Adrenal gland (tissue), 12 donors: Measurements from ENCODE around the gene NDUFB2. TPM values are rescaled to one million over a fixed set of nuclear protein-coding genes. Genes with fewer than 3 reads are reported as not detected.
"Not testable (repeated sequence)": the region's sequence is repeated elsewhere in the genome, so short reads cannot be mapped to it uniquely, and the experiment has no call there.

Experiments
- DNase-seq, 7 donors: peaks; one replicate each; pipeline ENCODE4 v3.0.0-alpha.2; 2019 to 2020
- H3K27ac ChIP-seq, 5 donors: fragments of 200-600 bp; sonication (generic) in 4 of 5; 1 replicate in 3 of 5; 2 replicates in 2 of 5; pipeline versions ENCODE4 v1.5.1 to v1.8.0; 2016 to 2020; ENCODE audit warnings: mild to moderate bottlenecking in 1 of 5
- H3K27me3 ChIP-seq: fragments of 200-600 bp; 2 replicates; pipeline ENCODE4 v1.8.0; 2021
- H3K36me3 ChIP-seq, 2 donors: fragments of 200-600 bp; replicated peaks in 1 of 2; 1 replicate in 1 of 2; 2 replicates in 1 of 2; pipeline versions ENCODE4 v1.5.1 to v1.8.0; 2018 to 2022
- H3K4me1 ChIP-seq, 2 donors: fragments of 200-600 bp; replicated peaks in 1 of 2; 1 replicate in 1 of 2; 2 replicates in 1 of 2; pipeline versions ENCODE4 v1.5.1 to v1.8.0; 2018 to 2021
- H3K4me3 ChIP-seq, 4 donors: fragments of 200-600 bp; sonication (generic) in 3 of 4; one replicate each; pipeline ENCODE4 v1.5.1; 2016 to 2018
- H3K9me3 ChIP-seq, 3 donors: fragments of 200-600 bp; sonication (generic) in 1 of 3; replicated peaks in 1 of 3; 1 replicate in 2 of 3; 2 replicates in 1 of 3; pipeline versions ENCODE4 v1.5.1 to v1.8.0; 2016 to 2021
- POLR2A ChIP-seq, 2 donors: fragments of 450-650 bp; IDR thresholded peaks; one replicate each; pipeline ENCODE4 v1.6.1; 2017; ENCODE audit warnings: antibody characterized with exemption in 2 of 2, mild to moderate bottlenecking in 2 of 2, moderate library complexity in 1 of 2
- WGBS, 4 donors: extraction: QIAGEN DNeasy Blood & Tissue Kit in 2 of 4; methylation state at CpG; one replicate each; pipeline versions ENCODE4 v1.1.5 to v1.1.7; 2013 to 2017; 5-methylcytosine and 5-hydroxymethylcytosine counted together
- intact Hi-C, 2 donors: fragments of 100-400 bp; cut with DNase I; formaldehyde crosslinking; loops; one replicate each; pipeline versions ENCODE4 v1.14.1 to v1.15.0; 2022 to 2023
- polyA plus RNA-seq, 3 donors: library from polyadenylated mRNA; stranded (reverse); fragments of 200-250 nt in 2 of 3; fragments of 350-450 nt in 1 of 3; fragmentation: Illumina TruSeq in 1 of 3; extraction: RNeasy Lipid Tissue Mini Kit (QIAGEN cat#74804) in 1 of 3; gene quantifications; one replicate each; pipeline ENCODE4 v1.2.3, GENCODE V29; 2013 to 2014
- total RNA-seq, 9 donors: library from RNA; depleted of rRNA in 4 of 9; stranded (reverse); fragments of >200 nt in 4 of 9; fragments of 120-200 nt in 1 of 9; fragmentation: NEBNext Ultra II Directional in 1 of 9; extraction: Animal tissue kit (Norgen Biotek cat#: 25700) in 1 of 9; gene quantifications; one replicate each; pipeline versions ENCODE4 v1.1.0 to v1.2.4, GENCODE V29; 2013 to 2023
- TF ChIP-seq, protein P1 (sequence below), 6 experiments: fragments of 450-650 bp in 4 of 6; fragments of 200-600 bp in 2 of 6; sonication (generic) in 1 of 6; IDR thresholded peaks; 1 replicate in 5 of 6; 2 replicates in 1 of 6; pipeline versions ENCODE4 v1.5.1 to v1.8.0; 2016 to 2021; ENCODE audit warnings: antibody characterized with exemption in 6 of 6, mild to moderate bottlenecking in 2 of 6, moderate library complexity in 1 of 6
- donor health status: healthy with polysubstance abuse.
- donor health status: Bipolar disorder and iron deficiency.
- donor health status: DM: yes; HTN: yes; CAD: no.
- donor health status: DM: no; HTN: no; CAD: no.
- donor health status: DM: no; HTN: no; CAD: no.
- donor health status: DM: yes; HTN: yes; CAD: no.

NDUFB2 gene
- total and polyA plus RNA-seq, 12 donors, result 172 to 465 (median 212) TPM

DNA sequence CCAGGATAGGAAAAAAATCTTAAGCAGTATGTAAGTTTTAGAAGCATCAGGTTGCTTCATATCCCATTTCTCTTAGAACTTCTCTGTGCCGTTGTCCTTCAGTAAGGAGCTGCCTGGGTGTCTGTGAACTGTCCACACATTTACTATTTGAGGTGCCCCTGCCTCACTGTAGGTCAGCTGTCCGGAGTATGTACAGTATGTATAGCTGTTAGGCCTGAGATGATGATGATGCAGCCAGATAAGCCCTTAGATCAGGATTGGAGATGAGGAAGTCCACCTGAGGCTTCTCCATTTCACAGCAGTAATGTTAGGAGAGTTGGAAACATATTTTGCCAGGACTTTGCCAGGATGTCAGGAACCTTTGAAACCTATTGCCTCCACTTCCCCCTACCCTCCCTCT lies 7.7 kb downstream of the NDUFB2 start:
- H3K27me3 ChIP-seq, result no peaks in the 10 kb centered on the region
- peaks cover 5% of the 10 kb centered on the region in 2 donors for H3K4me1 ChIP-seq
- no peaks in the 10 kb centered on the region for H3K9me3 ChIP-seq
- WGBS, 4 donors, result 89 to 97% (median 92%) methylated on average over 2 of the region's 2 CpGs
- intact Hi-C loops, result no loop called here
- H3K4me3 ChIP-seq, result no peak overlapping the region
- DNase-seq, result no peak
- H3K27ac ChIP-seq, result no peak overlapping the region
- peaks cover 0 to 29% of the 10 kb centered on the region in 2 donors for H3K36me3 ChIP-seq
- no peak for TF ChIP-seq POLR2A (IDR thresholded peaks at IDR 0.05)
- TF ChIP-seq, protein P1, sequence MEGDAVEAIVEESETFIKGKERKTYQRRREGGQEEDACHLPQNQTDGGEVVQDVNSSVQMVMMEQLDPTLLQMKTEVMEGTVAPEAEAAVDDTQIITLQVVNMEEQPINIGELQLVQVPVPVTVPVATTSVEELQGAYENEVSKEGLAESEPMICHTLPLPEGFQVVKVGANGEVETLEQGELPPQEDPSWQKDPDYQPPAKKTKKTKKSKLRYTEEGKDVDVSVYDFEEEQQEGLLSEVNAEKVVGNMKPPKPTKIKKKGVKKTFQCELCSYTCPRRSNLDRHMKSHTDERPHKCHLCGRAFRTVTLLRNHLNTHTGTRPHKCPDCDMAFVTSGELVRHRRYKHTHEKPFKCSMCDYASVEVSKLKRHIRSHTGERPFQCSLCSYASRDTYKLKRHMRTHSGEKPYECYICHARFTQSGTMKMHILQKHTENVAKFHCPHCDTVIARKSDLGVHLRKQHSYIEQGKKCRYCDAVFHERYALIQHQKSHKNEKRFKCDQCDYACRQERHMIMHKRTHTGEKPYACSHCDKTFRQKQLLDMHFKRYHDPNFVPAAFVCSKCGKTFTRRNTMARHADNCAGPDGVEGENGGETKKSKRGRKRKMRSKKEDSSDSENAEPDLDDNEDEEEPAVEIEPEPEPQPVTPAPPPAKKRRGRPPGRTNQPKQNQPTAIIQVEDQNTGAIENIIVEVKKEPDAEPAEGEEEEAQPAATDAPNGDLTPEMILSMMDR (IDR thresholded peaks at IDR 0.05), result no peak

GRCh38 chr7:140707132-140707531 lies 10.6 kb downstream of the NDUFB2 start:
- TF ChIP-seq POLR2A (IDR thresholded peaks at IDR 0.05), result no peak
- TF ChIP-seq, protein P1 (IDR thresholded peaks at IDR 0.05), result no peak
- Histone ChIP-seq H3K4me1 (no peaks in the 10 kb centered on the region), H3K36me3 (peaks cover 0 to 29% of the 10 kb centered on the region in 2 donors), H3K4me3 (no peak overlapping the region), H3K9me3 (no peaks in the 10 kb centered on the region), H3K27ac (no peak overlapping the region), H3K27me3 (no peaks in the 10 kb centered on the region)
- 84 to 87% (median 86%) methylated on average over 5 of the region's 5 CpGs for WGBS, 4 donors
- intact Hi-C loops, result no loop called here
- DNase-seq, result no peak

DNA sequence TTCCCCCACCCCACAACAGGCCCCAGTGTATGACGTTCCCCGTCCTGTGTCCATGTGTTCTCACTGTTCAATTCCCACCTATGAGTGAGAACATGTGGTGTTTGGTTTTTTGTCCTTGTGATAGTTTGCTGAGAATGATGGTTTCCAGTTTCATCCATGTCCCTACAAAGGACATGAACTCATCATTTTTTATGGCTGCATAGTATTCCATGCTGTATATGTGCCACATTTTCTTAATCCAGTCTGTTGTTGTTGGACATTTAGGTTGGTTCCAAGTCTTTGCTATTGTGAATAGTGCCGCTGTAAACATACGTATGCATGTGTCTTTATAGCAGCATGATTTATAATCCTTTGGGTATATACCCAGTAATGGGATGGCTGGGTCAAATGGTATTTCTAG lies 12.3 kb downstream of the NDUFB2 start:
- WGBS, 4 donors, result 93 to 97% (median 95%) methylated on average over 4 of the region's 4 CpGs
- intact Hi-C loops, H3K4me3 ChIP-seq, H3K9me3 ChIP-seq, DNase-seq, H3K27me3 ChIP-seq, H3K27ac ChIP-seq, H3K4me1 ChIP-seq: not testable (repeated sequence)
- peaks cover 0 to 29% of the 10 kb centered on the region in 2 donors for H3K36me3 ChIP-seq

GRCh38 chr7:140712392-140712791 lies 15.9 kb downstream of the NDUFB2 start:
- H3K27ac ChIP-seq, H3K9me3 ChIP-seq, H3K36me3 ChIP-seq, H3K27me3 ChIP-seq, H3K4me3 ChIP-seq, intact Hi-C loops, DNase-seq, H3K4me1 ChIP-seq: not testable (repeated sequence)

GRCh38 chr7:140714331-140715040 lies 18.0 kb downstream of the NDUFB2 start:
- WGBS, 4 donors, result 91 to 94% (median 92%) methylated on average over 10 of the region's 10 CpGs
- no peak for DNase-seq

More at GRCh38 chr7:140714331-140715040, 18.0 kb downstream of the NDUFB2 start:
- Histone ChIP-seq H3K36me3 (no peaks in the 10 kb centered on the region), H3K27ac (no peak overlapping the region), H3K4me1 (no peaks in the 10 kb centered on the region), H3K27me3 (no peaks in the 10 kb centered on the region), H3K4me3 (no peak overlapping the region), H3K9me3 (no peaks in the 10 kb centered on the region)
- intact Hi-C loops, result no loop called here
- TF ChIP-seq, protein P1 (IDR thresholded peaks at IDR 0.05), result no peak
- no peak for TF ChIP-seq POLR2A (IDR thresholded peaks at IDR 0.05)
